ENCODE results near the gene CCDC183. TPM values are rescaled to one million over a fixed set of nuclear protein-coding genes. Genes with fewer than 3 reads are reported as not detected.

Gene CCDC183
- total RNA-seq, 2 experiments from 2014 or later = 0.43 TPM; not detected in 1

DNA sequence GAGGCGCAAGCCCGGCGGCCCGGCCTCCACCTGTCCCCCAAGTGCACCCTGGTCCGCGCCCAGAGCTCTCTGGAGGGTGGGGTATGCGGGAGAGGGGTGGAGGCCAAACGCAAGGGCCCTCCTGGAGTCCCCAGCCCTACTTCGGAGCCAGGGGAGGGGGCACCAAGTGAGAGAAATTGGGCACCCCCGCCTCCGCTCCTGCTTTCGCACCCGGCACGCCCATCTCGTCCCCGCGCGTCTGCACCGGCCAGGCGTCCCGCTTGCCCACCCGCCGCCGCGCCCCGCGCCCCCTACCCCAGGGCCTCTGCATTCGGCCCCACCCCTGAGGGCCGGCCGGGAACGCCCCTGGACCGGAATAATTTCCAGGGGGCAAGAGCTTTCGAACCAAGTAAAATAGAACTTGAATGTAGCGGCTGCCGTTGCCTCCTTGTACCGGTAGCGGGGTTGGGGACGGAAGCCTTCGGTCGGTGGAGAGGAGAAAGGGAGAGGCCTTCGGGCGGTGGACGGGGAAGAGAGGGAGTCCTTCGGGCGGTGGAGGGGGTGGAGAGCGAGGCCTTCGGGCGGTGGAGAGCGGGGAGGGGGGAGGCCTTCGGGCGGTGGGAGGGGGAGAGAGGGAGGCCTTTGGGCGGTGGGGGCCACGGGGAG is 52.4 kb downstream of the CCDC183 start:
- peaks cover 31% of the 10 kb centered on the region for H3K27me3 Mint-ChIP-seq
- H3K36me3 Mint-ChIP-seq = peaks cover 7% of the 10 kb centered on the region
- peak; percentile 58 for DNase-seq
- H3K4me1 Mint-ChIP-seq = peaks cover 11% of the 10 kb centered on the region
- no peaks in the 10 kb centered on the region for H3K9me3 Mint-ChIP-seq
- peak overlapping the region; percentile 93 for H3K27ac Mint-ChIP-seq
- H3K4me3 Mint-ChIP-seq = peak overlapping the region; percentile 94

DNA sequence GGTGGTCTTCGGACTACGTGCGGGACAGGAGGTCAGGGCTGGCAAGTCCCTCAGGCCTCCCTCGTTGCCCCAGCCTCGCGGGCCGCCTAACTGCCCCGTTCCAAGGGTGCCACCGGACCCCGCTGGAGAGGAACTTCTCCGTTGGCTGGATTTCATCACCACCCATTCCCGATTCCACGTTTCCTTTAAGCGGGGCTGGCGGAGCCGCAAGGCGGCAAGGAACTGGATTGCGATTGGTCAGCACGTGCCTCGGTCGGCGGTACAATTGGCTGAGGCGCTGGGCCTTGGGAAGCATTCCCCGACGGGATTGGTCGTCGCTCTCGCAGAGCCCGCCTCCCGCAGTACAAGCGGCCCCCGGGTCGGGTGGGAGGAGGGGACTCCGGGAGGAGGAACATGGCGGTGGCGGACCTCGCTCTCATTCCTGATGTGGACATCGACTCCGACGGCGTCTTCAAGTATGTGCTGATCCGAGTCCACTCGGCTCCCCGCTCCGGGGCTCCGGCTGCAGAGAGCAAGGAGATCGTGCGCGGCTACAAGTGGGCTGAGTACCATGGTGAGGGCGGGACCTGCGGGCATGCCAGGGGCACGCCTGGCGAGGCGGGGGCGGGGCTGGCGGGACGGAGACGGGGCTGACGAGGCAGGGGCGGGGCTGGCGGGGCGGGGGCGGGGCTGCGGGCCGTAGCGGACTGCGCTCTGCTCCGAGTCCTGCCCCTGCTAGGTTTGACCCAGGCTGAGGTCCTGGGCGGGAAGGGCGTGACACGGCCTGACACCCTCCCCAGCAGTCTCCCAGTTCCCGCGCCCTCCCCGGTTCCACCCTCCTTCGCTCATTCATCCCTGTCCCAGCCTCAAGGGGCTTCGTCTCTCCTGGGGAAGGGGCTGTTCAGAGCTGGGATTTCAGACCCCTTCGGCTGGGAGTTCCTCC is 53.2 kb downstream of the CCDC183 start, which contains the start of gene PHPT1:
Gene PHPT1 (plus strand): TSS at position 372 of the 922 bp plus-strand sequence. CDS start 22 bp downstream, at position 394.
- Mint-ChIP-seq H3K27me3 (peaks cover 31% of the 10 kb centered on the region), H3K27ac (peak within 1 kb of the TSS; percentile 93), H3K36me3 (peaks cover 7% of the 10 kb centered on the region), H3K4me1 (peaks cover 9% of the 10 kb centered on the region), H3K9me3 (no peaks in the 10 kb centered on the region), H3K4me3 (peak within 1 kb of the TSS; percentile 94)
- peak; percentile 98 for DNase-seq

DNA sequence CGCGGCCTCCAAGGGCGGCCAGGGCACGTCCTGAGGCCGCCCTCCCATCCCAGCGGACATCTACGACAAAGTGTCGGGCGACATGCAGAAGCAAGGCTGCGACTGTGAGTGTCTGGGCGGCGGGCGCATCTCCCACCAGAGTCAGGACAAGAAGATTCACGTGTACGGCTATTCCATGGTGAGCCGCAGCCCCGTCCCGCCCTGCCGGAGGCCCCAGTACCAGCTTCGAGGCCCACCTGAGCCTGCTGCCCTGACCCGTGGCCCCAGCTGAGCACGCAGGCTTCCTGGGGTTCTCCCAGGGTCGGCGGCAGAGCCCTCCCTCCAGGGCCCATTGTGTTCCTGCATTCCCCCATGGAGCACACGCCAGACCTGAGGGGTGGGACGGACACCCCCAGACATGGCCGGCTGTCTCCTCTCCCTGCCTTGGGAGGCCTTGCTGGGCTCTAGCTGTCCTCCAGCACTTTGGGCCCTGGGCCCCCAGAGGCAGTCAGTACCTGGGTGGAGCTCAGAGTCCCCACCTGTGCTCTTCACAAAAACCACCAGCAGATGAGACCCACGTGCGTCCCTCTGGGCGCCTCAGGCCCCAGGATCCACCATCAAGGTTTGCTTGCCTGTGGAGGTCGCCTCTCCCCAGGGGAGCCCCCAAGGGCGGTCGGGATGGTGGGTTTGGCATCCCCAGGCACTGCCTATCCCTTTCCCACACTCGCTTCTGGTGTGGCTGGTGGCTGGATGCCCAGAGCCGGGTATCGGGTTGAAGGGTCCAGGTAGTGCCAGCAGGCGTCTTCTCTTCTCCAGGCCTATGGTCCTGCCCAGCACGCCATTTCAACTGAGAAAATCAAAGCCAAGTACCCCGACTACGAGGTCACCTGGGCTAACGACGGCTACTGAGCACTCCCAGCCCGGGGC is 54.1 kb downstream of the CCDC183 start:
- H3K4me3 Mint-ChIP-seq = peak overlapping the region; percentile 94
- DNase-seq = no peak
- H3K9me3 Mint-ChIP-seq = no peaks in the 10 kb centered on the region
- peak overlapping the region; percentile 66 for H3K27ac Mint-ChIP-seq
- H3K4me1 Mint-ChIP-seq = peaks cover 9% of the 10 kb centered on the region
- H3K36me3 Mint-ChIP-seq = peaks cover 7% of the 10 kb centered on the region
- peaks cover 29% of the 10 kb centered on the region for H3K27me3 Mint-ChIP-seq

DNA sequence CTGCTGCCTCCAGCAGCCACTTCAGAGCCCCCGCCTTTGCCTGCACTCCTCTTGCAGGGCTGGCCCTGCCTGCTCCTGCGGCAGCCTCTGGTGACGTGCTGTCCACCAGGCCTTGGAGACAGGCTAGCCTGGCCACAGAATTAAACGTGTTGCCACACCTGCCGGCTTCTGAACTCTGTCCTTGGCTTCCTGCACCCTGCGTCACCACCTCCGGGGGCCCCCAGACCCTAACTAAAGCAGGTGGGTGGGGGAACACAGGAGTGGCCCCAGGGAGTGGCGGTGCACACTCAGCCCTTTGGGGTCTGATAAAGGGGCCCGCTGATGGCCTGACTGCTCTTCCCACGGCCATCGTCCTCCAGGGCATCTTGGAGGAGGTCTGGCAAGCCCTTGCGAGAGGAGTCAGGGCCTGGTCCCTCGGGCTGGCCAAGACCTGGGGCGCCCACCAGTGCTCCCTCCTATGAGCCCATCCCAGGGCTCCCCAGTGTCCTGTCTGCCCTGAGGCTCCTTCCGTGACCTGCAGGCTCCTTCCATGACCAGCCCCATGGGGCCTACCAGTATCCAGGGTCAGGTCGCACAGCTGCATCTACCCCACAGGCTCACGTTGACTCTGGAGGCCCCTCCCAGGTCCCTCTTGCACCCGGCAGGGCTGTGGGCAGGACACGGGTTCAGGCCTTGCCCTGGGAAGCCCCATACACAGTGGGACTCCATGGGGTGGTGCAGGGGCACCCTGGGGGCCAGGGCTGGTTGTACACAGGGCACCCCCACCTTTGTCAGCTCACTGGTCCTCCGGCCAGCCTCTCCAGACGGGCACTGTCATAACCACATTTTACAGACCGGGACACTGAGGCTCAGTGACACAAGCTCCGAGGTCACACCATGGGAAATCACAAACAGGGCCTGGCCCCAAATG is 55.0 kb downstream of the CCDC183 start:
- no peak overlapping the region for H3K4me3 Mint-ChIP-seq
- H3K9me3 Mint-ChIP-seq = no peaks in the 10 kb centered on the region
- H3K27ac Mint-ChIP-seq = no peak overlapping the region
- peaks cover 9% of the 10 kb centered on the region for H3K4me1 Mint-ChIP-seq
- H3K27me3 Mint-ChIP-seq = peaks cover 21% of the 10 kb centered on the region
- peaks cover 7% of the 10 kb centered on the region for H3K36me3 Mint-ChIP-seq
- DNase-seq = no peak

DNA sequence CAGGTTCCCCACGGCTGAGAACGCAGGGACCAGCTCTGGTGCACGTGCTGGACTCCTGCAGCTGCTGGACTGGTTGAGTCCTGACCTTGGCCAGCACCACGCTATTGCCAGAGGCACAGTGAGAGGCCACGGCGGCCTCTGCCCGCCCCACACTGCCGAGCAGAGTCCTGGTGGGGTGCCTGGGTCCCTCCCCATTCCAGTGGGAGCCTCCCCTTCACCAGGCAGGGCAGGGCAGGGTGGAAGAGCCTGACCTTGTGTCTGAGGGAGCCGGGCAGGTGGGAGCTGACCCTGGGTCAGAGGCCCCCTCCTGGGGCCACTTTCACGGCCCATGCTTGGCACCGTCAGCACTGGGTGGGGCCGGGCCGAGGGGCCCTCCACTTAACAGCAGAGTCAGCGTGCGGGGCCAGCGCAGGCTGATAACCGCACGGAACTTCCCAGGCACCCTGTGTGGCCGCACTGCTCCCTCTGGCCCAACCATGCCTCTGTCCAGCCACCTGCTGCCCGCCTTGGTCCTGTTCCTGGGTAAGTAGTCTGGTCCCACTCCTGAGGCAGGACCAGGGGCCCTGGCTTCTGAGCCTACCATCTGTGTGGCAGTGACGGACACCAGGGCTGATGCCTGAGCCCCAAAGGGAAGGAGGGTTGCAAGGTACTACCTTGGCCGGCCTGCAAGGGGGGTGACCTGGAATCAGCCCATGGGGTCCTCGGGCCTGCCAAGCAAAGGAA is 56.0 kb downstream of the CCDC183 start, which contains the start of gene MAMDC4:
Gene MAMDC4 (plus strand): TSS at position 406 of the 723 bp plus-strand sequence. CDS start 71 bp downstream, at position 477.
- DNase-seq = no peak
- Mint-ChIP-seq H3K4me3 (no peak within 1 kb of the TSS), H3K27ac (no peak within 1 kb of the TSS), H3K36me3 (peaks cover 7% of the 10 kb centered on the region), H3K27me3 (peaks cover 14% of the 10 kb centered on the region), H3K9me3 (no peaks in the 10 kb centered on the region), H3K4me1 (peaks cover 9% of the 10 kb centered on the region)

DNA sequence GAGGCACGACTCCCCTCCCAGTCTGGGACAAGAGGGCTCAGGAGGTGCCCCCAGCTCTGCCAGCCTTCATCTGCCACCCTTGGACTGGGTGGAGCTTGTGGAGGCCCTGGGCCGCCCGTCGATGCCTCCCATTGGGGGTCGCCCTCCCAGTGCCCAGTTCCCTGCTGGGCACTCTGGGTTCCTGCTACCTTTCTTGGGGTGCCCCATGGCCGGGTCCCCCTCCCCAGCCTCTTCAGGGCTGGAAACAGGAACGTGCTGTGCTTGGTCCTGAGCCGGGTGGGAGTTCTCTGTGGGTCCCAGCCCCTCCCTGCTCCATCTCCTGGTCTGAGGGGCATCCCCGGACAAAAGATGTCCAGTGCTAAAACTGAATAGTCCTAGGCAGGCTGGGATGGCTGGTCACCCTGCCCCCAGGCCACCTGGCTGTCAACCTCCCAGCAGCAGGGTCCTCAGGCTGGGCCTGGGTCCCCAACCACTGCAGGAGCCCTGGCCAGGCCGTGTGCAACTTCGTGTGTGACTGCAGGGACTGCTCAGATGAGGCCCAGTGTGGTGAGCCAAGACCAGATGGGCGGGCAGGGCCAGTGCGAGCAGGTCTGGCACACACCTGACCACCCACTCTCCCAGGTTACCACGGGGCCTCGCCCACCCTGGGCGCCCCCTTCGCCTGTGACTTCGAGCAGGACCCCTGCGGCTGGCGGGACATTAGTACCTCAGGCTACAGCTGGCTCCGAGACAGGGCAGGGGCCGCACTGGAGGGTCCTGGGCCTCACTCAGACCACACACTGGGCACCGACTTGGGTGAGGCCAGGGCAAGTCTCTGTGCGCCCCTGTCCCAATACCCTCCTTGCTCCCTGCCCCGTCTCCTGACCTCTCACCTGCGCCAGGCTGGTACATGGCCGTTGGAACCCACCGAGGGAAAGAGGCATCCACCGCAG is 56.8 kb downstream of the CCDC183 start:
- Mint-ChIP-seq H3K4me3 (no peak overlapping the region), H3K4me1 (peaks cover 6% of the 10 kb centered on the region), H3K36me3 (peaks cover 7% of the 10 kb centered on the region), H3K27ac (no peak overlapping the region), H3K9me3 (no peaks in the 10 kb centered on the region), H3K27me3 (peaks cover 6% of the 10 kb centered on the region)
- no peak for DNase-seq

DNA sequence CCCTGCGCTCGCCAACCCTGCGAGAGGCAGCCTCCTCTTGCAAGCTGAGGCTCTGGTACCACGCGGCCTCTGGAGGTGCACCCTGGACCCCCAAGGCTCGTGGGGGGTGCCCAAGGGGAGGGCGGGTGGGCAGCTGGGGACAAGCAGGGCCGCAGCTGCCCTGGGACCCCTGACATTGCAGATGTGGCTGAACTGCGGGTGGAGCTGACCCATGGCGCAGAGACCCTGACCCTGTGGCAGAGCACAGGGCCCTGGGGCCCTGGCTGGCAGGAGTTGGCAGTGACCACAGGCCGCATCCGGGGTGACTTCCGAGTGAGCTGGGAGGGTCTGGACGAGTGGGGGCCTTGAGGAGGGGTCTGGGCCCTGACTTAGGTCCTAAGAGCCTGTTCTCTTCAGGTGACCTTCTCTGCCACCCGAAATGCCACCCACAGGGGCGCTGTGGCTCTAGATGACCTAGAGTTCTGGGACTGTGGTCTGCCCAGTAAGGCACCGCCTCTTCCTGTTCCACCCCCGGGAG is 57.5 kb downstream of the CCDC183 start:
- no peaks in the 10 kb centered on the region for H3K9me3 Mint-ChIP-seq
- no peak overlapping the region for H3K4me3 Mint-ChIP-seq
- H3K36me3 Mint-ChIP-seq = peaks cover 7% of the 10 kb centered on the region
- DNase-seq = no peak
- H3K27ac Mint-ChIP-seq = no peak overlapping the region
- H3K4me1 Mint-ChIP-seq = peaks cover 5% of the 10 kb centered on the region
- H3K27me3 Mint-ChIP-seq = peaks cover 4% of the 10 kb centered on the region

DNA sequence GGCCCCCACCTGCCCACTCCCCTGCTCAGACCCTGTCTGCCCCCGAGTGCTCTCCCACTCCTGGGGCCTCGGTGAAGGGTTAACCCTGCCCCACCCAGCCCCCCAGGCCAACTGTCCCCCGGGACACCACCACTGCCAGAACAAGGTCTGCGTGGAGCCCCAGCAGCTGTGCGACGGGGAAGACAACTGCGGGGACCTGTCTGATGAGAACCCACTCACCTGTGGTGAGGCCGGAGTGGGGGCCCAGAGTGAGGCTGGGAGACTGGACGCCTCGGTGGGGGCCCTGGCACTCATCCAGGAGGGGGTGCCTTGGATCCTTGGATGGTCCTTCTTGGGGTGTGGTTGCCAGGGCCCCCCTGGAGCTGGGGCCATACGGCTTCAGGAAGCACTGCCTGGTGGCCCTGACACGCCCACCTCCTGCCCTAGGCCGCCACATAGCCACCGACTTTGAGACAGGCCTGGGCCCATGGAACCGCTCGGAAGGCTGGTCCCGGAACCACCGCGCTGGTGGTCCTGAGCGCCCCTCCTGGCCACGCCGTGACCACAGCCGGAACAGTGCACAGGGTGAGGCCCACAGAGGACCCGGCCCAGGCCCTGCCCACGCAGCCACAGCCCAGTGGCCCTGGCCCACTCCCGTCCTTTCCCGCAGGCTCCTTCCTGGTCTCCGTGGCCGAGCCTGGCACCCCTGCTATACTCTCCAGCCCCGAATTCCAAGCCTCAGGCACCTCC is 58.1 kb downstream of the CCDC183 start:
- Mint-ChIP-seq H3K9me3 (no peaks in the 10 kb centered on the region), H3K36me3 (peaks cover 7% of the 10 kb centered on the region), H3K4me1 (peaks cover 5% of the 10 kb centered on the region), H3K27ac (no peak overlapping the region), H3K4me3 (no peak overlapping the region), H3K27me3 (peaks cover under 1% of the 10 kb centered on the region)
- no peak for DNase-seq

DNA sequence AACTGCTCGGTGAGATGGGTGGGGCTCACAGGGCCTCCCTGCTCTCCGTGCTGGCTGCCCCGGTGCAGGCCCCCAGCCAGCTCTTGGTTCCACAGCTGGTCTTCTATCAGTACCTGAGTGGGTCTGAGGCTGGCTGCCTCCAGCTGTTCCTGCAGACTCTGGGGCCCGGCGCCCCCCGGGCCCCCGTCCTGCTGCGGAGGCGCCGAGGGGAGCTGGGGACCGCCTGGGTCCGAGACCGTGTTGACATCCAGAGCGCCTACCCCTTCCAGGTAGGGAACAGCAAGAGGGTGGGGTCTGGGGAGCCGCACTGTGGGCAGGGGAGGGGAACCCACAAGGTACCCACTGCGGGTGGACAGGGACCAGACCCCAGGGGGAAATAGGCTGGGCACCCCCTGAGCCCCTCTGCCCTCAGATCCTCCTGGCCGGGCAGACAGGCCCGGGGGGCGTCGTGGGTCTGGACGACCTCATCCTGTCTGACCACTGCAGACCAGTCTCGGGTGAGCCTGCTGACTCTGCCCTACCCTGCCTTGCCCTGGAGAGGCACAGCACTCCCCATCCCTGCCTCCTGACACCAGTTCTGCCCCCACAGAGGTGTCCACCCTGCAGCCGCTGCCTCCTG is 58.8 kb downstream of the CCDC183 start:
- Mint-ChIP-seq H3K27me3 (no peaks in the 10 kb centered on the region), H3K9me3 (no peaks in the 10 kb centered on the region), H3K4me3 (no peak overlapping the region), H3K36me3 (peaks cover 7% of the 10 kb centered on the region), H3K27ac (no peak overlapping the region), H3K4me1 (peaks cover 2% of the 10 kb centered on the region)
- DNase-seq = no peak

DNA sequence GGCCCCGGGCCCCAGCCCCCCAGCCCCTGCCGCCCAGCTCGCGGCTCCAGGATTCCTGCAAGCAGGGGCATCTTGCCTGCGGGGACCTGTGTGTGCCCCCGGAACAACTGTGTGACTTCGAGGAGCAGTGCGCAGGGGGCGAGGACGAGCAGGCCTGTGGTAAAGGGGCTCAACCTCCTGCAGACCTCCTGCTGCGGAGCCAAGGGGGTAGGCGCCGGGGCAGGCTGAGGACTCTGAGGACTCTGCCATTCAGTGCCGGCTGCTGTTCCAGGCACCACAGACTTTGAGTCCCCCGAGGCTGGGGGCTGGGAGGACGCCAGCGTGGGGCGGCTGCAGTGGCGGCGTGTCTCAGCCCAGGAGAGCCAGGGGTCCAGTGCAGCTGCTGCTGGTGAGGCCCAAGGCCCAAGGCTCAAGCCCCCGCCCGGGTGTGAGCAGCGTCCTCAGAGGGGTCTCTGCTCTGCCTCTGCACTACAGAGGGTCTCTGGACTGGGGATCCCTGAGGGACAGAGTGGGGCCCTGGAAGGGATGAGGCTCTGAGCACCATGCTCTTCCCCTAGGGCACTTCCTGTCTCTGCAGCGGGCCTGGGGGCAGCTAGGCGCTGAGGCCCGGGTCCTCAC is 59.4 kb downstream of the CCDC183 start:
- Mint-ChIP-seq H3K4me3 (no peak overlapping the region), H3K9me3 (no peaks in the 10 kb centered on the region), H3K27ac (no peak overlapping the region), H3K36me3 (peaks cover 2% of the 10 kb centered on the region), H3K27me3 (no peaks in the 10 kb centered on the region), H3K4me1 (no peaks in the 10 kb centered on the region)
- DNase-seq = no peak

DNA sequence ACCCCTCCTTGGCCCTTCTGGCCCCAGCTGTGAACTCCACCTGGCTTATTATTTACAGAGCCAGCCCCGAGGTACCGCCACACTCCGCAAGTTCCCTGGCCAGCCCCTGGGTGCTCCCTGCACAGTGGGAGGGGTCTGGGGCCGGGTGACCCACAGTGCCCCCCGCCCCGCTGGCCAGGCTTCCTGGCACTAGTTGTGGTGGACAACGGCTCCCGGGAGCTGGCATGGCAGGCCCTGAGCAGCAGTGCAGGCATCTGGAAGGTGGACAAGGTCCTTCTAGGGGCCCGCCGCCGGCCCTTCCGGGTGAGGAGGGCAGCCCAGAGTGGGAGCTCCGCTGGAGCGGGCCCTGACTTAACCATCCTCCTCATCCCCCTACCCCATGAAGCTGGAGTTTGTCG is 59.9 kb downstream of the CCDC183 start:
- Mint-ChIP-seq H3K27ac (no peak overlapping the region), H3K4me1 (no peaks in the 10 kb centered on the region), H3K36me3 (no peaks in the 10 kb centered on the region), H3K4me3 (no peak overlapping the region), H3K9me3 (no peaks in the 10 kb centered on the region), H3K27me3 (no peaks in the 10 kb centered on the region)
- no peak for DNase-seq

Measured in activated naive CD8-positive, alpha-beta T cell treated with anti-CD3 and anti-CD28 coated beads for 36 hours (primary cell).